ENCODE data around the gene OPN1SW.

DNA sequence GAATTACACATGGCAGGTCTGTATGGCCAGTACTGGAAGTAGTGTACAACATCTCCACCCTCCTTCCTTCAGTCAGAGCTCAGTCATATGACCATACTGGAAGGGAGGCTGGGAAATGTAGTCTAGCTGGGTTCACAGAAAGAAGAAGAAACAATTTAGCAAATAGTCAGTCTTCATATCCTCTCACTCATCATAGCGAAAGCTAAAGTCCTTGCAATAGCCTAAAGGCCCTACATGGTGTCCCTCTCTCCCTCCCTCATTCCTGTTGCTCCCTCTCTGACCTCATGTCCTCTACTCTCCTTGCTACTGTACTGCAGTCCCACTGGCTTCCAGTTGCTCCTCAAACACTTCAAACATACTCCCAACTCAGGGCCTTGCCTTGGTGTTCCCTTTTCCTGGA is 40.7 kb downstream of the OPN1SW start:
- TF ChIP-seq CTCF (IDR thresholded peaks at IDR 0.05 in 8 of 11, conservative IDR thresholded peaks at IDR 0.05 in 3 of 11) (peak in 1 of 11 experiments; percentile 10), POLR2A (IDR thresholded peaks at IDR 0.05) (no peak)

Measured in spleen (tissue), 7 donors.